GM15510 (cell line): ENCODE data around the gene ADD2.

Experiments used
- POLR2A ChIP-seq: IDR thresholded peaks from 3 replicates; pipeline ENCODE4 v1.6.1; 2011; ENCODE audit warnings: borderline replicate concordance; ENCODE audit not compliant: insufficient read length; ENCODE audit errors: extremely low read depth

Gene ADD2

GRCh38 chr2:70645733-70646419 lies 122.1 kb downstream of the ADD2 start:
- no peak for TF ChIP-seq POLR2A

DNA sequence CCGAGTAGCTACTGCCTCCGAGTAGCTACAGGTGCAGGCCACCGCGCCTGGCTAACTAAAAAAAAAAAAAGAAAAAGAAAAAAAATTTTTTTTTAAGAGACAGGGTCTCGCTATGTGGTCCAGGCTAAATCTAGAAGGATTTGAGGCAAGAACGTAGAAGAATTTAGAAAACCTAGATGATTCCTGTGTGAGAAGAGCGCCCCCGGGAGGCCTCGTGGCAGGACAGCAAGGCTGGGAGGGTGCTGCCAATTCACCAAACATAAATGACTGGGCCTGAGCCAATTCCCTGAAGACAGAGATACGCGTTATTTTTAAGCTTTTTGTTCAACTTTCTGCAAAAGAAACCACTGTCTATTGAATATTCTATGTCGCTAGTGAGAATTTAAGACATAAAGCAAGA lies 124.3 kb downstream of the ADD2 start:
- TF ChIP-seq POLR2A: no peak

GRCh38 chr2:70641263-70641784 lies 126.7 kb downstream of the ADD2 start:
- no peak for TF ChIP-seq POLR2A

DNA sequence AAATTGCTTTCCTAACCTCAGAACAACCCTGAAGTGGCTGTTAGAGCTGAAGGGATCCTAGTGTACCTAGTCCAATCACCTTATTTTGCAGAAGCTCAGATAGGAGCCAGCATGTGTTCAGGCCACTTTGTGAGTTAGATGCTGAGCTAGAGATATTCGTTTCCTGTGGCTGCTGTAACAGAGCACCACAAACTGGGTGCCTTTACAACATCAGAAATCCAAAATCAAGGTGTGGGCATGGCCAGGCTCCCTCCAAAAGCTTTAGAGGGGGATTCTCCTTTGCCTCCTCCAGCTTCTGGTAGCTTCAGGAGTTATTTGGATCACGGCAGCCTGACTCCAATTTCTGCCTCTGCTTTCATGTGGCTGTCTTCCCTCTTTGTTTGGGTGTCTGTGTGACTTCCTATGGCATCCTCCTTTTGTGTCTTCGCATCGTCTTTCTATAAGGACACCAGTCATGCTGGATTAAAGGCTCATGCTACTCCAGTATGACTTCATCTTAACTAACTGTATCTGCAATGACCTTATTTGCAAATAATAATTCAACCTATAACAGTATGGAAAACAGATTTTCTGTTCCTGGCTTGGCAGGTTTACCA lies 128.1 kb downstream of the ADD2 start:
- no peak for TF ChIP-seq POLR2A

DNA sequence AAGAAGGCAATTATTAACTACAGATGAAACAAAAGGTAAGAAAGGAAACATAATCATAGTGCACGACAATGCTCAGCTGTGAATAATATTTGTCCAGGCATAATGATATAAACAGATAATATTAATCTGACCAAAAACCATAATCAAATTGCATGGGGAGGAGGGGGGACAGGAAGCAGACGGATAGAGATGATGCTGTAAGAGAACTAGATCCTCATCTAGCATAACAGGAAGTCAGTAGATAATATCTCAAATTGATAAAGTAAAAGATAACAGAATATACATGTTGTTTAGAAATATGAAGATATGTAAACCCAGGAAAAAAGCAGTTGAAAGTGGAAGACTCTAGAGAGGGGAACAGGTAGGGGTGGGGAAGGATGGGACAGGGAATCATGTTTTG lies 129.4 kb downstream of the ADD2 start:
- no peak for TF ChIP-seq POLR2A

DNA sequence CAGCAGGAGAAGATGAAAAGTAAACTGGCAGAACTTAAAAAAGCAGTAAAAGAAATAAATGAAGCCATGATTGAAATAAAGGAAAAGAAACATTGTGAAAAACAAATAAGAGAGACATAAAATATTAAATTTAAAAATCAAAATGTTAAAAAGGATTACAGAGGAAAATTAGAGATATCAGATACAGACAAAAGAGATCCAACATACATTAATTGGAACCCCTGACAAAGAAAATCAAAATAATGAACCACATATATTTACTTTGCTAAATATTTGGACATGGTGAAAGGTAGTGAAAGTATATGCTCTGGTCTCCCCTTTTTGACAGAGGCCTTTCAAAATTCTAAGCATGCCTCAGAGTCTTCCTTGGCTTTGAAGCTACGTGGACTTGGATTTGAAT lies 134.5 kb downstream of the ADD2 start:
- no peak for TF ChIP-seq POLR2A

GRCh38 chr2:70632966-70633365 lies 135.0 kb downstream of the ADD2 start:
- TF ChIP-seq POLR2A: no peak

DNA sequence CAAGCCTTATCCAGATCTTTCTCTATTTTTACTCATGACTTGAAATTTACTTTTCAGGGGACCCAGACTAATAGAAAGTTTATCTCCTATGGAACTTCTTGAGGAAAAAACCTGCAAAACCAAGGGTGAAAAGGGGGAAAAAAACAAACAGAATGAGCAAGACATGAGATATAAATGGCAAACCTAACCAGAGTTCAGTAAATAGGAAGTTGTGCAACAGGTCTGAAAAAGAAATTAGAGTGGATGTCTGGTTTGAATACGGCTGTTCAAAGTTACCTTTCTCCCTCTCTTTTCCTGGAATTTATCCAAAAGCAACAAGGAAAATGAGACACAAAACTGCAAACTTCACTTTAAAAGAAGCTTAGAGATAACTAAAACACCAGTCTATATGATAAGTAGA lies 135.6 kb downstream of the ADD2 start:
- TF ChIP-seq POLR2A: no peak

DNA sequence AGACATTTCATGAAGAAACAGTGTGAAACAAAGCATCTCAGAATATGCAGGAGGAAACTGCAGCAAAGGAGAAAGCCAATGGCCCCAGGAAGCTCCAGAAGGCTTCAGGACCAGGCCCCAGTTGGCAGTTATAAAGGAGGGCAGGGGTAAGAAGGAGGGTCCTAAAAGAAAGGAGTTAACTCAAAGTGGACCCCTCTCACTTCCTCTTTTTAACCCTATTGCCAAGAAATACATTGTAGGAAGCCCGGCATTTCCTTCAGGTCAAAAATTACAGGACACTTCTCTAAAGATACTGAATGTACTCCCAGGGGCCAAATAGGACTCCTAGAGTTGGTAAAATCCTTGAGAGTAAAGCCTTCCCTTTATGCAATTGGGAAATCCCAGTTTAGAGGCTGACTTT lies 137.2 kb downstream of the ADD2 start:
- no peak for TF ChIP-seq POLR2A

DNA sequence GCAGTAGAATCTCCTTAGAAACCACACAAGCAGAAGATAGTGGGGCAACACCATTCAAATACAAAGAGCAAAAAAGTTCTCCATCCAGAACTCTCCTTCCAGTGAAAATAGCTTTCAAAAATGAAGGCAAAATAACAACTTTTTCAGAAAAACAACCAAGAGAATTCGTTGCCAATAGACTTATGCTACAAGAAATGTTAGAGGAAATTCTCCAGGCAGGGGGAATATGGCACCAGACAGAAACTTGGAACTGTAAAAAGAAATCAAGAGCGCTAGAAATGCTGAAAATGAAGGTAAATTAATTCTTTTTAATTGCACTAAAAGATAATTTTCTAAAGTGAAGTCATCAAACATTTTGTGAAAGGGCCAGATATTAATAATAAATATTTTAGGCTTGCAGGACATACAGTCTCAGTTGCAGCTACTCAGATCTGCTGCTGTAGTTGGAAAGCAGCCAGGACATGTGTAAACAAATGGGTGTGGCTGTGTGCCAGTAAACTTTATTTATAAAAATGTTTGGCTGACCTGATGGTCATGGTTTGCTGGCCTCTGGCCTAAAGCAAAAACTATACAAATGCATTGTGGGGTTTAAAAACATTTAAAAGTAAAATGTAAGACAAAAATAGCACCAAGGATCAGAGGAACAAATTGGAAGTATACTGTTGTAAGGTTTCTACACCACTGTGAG lies 140.6 kb downstream of the ADD2 start:
- TF ChIP-seq POLR2A: no peak

GRCh38 chr2:70626254-70626990 lies 141.6 kb downstream of the ADD2 start:
- no peak for TF ChIP-seq POLR2A

- TF ChIP-seq POLR2A: no peak
Observed at GRCh38 chr2:70620020-70620419, 148.0 kb downstream of the ADD2 start.

DNA sequence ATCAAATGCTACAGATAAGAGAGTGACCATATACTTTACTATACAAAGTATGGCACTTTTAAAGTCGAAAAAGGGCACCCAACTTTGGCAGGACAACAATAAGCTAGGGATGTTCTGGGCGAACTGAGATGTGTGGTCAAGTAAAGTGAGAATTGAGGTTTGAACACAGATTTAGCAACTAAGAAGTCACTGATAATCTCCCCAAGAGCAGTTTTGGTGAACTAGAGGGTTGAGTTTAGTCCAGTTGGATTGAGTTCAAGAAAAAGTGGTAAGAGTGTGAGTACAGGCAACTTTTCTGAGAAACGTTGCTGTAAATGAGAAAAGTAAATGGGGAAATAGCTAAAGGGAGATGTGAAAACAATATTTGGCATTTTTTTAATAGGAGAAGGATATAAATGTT lies 148.8 kb downstream of the ADD2 start:
- no peak for TF ChIP-seq POLR2A

DNA sequence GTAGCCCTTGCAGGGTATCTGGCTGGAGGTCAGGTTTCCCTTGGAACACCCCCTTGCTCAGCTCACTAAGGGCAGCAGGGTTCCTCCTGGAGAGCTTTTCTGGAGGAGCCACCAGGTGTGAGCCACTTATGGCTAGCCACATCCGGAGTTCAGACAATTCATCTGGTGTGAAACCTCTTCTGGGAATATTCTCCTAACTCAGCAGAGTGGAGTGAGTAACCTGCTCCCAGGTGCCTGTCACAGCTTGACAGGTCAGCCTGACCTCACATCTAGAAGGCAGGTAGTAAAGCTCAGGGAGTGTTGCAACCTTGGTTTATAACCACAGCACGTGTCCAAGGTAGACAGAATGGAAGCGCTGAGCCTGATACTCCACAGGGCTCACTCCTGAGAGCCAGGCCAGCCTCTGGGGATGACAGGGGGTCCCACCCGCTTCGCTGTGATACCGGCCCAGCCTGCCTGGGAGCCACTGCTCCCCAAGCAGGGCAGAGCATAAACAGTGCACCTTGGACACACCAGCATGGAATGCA lies 151.8 kb downstream of the ADD2 start:
- TF ChIP-seq POLR2A: no peak

GRCh38 chr2:70615222-70615621 lies 152.8 kb downstream of the ADD2 start:
- TF ChIP-seq POLR2A: no peak
